Measurements from ENCODE around the gene HSD11B2. TPM values are rescaled to one million over a fixed set of nuclear protein-coding genes. Genes with fewer than 3 reads are reported as not detected.

HSD11B2 gene
- total RNA-seq, 1 experiment from 2014 or later, result 9.7 TPM

GRCh38 chr16:67459066-67459860 lies 28.3 kb downstream of the HSD11B2 start:
- H3K9ac ChIP-seq (ENCODE audit: low read length), result no peak overlapping the region
- no peaks in the 10 kb centered on the region for H3K27me3 ChIP-seq (ENCODE audit: insufficient read depth, low read length)
- no peaks in the 10 kb centered on the region for H3K9me2 ChIP-seq (ENCODE audit: insufficient read depth)
- BruUV-seq (replicated peaks), result no TSS peak
- no peaks in the 10 kb centered on the region for H3K36me3 ChIP-seq (ENCODE audit: control insufficient read depth in 1 of 2, insufficient read depth in 2 of 2, low read length in 2 of 2)
- H3K4me3 ChIP-seq (replicated peaks in 1 of 2; ENCODE audit: low read depth in 1 of 2, low read length in 2 of 2), result no peak overlapping the region
- no peak for TF ChIP-seq SIN3A (IDR thresholded peaks at IDR 0.05; ENCODE audit: low read depth)
- TF ChIP-seq, protein P1, sequence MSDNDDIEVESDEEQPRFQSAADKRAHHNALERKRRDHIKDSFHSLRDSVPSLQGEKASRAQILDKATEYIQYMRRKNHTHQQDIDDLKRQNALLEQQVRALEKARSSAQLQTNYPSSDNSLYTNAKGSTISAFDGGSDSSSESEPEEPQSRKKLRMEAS (IDR thresholded peaks at IDR 0.05), result no peak
- no peak for TF ChIP-seq EGR1 (IDR thresholded peaks at IDR 0.05; ENCODE audit: low read depth)
- H3K4me1 ChIP-seq (ENCODE audit: control insufficient read depth in 1 of 2, insufficient read depth in 2 of 2, low read length in 2 of 2), result peaks cover 3 to 9% of the 10 kb centered on the region in 2 experiments; a peak in 3 of 4 replicates
- H4K20me1 ChIP-seq (ENCODE audit: insufficient read depth), result no peaks in the 10 kb centered on the region
- no peak for ATAC-seq
- H3K79me2 ChIP-seq (ENCODE audit: insufficient read depth, low read length), result no peaks in the 10 kb centered on the region; the same call in 1 of the 2 replicates
- H3K4me2 ChIP-seq (ENCODE audit: low read length), result no peak overlapping the region
- intact Hi-C loops (cut with micrococcal nuclease), result no loop called here
- DNase-seq (ENCODE audit: low read depth, low spot score), result no peak
- H2AFZ ChIP-seq (ENCODE audit: low read depth, low read length, poor library complexity, severe bottlenecking), result no peak overlapping the region
- RAD21 ChIA-PET (ENCODE audit: low non-redundant PET in 1 of 2, low total read pairs in 2 of 2, uncharacterized antibody in 2 of 2, unreplicated experiment in 2 of 2), result no interaction called here
- CTCF ChIA-PET, result interaction anchor here (1.4 kb wide), 1 partner anchor 31 kb away, joined by 4 read pairs; no protein-coding TSS in a partner anchor
- H3K27ac ChIP-seq (ENCODE audit: low read depth, low read length), result no peak overlapping the region
- POLR2A ChIA-PET, result no interaction called here
- H3K9me3 ChIP-seq (ENCODE audit: control insufficient read depth in 1 of 2, insufficient read depth in 1 of 2, low read depth in 1 of 2, low read length in 2 of 2), result no peaks in the 10 kb centered on the region

DNA sequence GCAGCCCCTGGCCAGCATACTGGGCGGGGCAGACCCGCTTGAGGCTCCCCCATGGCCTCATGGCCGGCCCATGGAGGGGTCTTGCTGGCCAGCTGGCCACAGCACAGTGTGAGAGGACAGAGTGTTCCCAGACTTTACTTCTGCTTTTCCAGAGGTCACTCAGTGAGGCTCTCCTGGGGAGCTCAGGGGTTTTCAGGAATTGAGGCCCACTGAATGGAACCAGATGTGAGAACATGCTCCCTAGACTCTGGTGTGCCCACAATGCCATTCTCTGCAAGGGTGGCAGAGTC lies 28.9 kb downstream of the HSD11B2 start:
- H3K79me2 ChIP-seq (ENCODE audit: insufficient read depth, low read length), result peaks cover 2% of the 10 kb centered on the region; the same call in 1 of the 2 replicates
- DNase-seq (ENCODE audit: low read depth, low spot score) (no peak), ATAC-seq (no peak)
- H3K27me3 ChIP-seq (ENCODE audit: insufficient read depth, low read length), result no peaks in the 10 kb centered on the region
- no peak overlapping the region for H3K9ac ChIP-seq (ENCODE audit: low read length)
- H3K4me2 ChIP-seq (ENCODE audit: low read length), result no peak overlapping the region
- CTCF ChIA-PET, result interaction anchor here (1.4 kb wide), 1 partner anchor 32 kb away, joined by 4 read pairs; no protein-coding TSS in a partner anchor
- POLR2A ChIA-PET, result no interaction called here
- intact Hi-C loops (cut with micrococcal nuclease), result no loop called here
- no peak overlapping the region for H2AFZ ChIP-seq (ENCODE audit: low read depth, low read length, poor library complexity, severe bottlenecking)
- RAD21 ChIA-PET (ENCODE audit: low non-redundant PET in 1 of 2, low total read pairs in 2 of 2, uncharacterized antibody in 2 of 2, unreplicated experiment in 2 of 2), result no interaction called here
- no peaks in the 10 kb centered on the region for H3K9me3 ChIP-seq (ENCODE audit: control insufficient read depth in 1 of 2, insufficient read depth in 1 of 2, low read depth in 1 of 2, low read length in 2 of 2)
- peaks cover 3 to 9% of the 10 kb centered on the region in 2 experiments; a peak in 3 of 4 replicates for H3K4me1 ChIP-seq (ENCODE audit: control insufficient read depth in 1 of 2, insufficient read depth in 2 of 2, low read length in 2 of 2)
- H4K20me1 ChIP-seq (ENCODE audit: insufficient read depth), result no peaks in the 10 kb centered on the region
- H3K4me3 ChIP-seq (replicated peaks in 1 of 2; ENCODE audit: low read depth in 1 of 2, low read length in 2 of 2), result no peak overlapping the region
- TF ChIP-seq CBX3 (IDR thresholded peaks at IDR 0.05; ENCODE audit: low read depth) (no peak), EZH2phosphoT487 (IDR thresholded peaks at IDR 0.05; ENCODE audit: borderline replicate concordance) (no peak), JUND (IDR thresholded peaks at IDR 0.05) (no peak), SIN3A (IDR thresholded peaks at IDR 0.05; ENCODE audit: low read depth) (no peak), YY1 (IDR thresholded peaks at IDR 0.05; ENCODE audit: extremely low read depth, insufficient replicate concordance, low read depth, low read length) (no peak)
- H3K9me2 ChIP-seq (ENCODE audit: insufficient read depth), result no peaks in the 10 kb centered on the region
- BruUV-seq (replicated peaks), result no TSS peak
- H3K36me3 ChIP-seq (ENCODE audit: control insufficient read depth in 1 of 2, insufficient read depth in 2 of 2, low read length in 2 of 2), result no peaks in the 10 kb centered on the region
- H3K27ac ChIP-seq (ENCODE audit: low read depth, low read length), result no peak overlapping the region

Measured in HCT116 (cell line).